GM12878 (cell line): ENCODE measurements around the gene HOXB13. TPM values are rescaled to one million over a fixed set of nuclear protein-coding genes. Genes with fewer than 3 reads are reported as not detected.

Experiments used
- ATAC-seq: fragments of 200-7000 bp; cut with Tn5 transposase; 3 replicates; pipeline ENCODE4 v1.9.1; 2020; ENCODE audit warnings: mild to moderate bottlenecking, moderate library complexity
- BruUV-seq: library from RNA; stranded (reverse); fragments of 400-500 nt; replicated peaks from 2 replicates; lab custom pipeline; 2021; lab: Mats Ljungman, UMichigan
- CTCF ChIA-PET: fragments of 300-600 bp; sonication (Branson Sonifier 250); formaldehyde crosslinking; extraction: SDS; loops from one replicate; lab custom pipeline; 2021; ENCODE audit warnings: inconsistent platforms; lab: Yijun Ruan, JAX
- POLR2A ChIA-PET: fragments of 350-600 bp; formaldehyde crosslinking; extraction: SDS; loops from one replicate; lab custom pipeline; 2021; ENCODE audit warnings: inconsistent platforms; lab: Charles Lee
- RAD21 ChIA-PET: fragments of 300-600 bp; sonication (Branson Sonifier 250); formaldehyde crosslinking; loops from one replicate; lab custom pipeline; 2023; ENCODE audit warnings: antibody characterized with exemption; ENCODE audit not compliant: unreplicated experiment; lab: Charles Lee
- SMC1A ChIA-PET: fragments of 300-600 bp; sonication (Branson Sonifier 250); formaldehyde crosslinking; loops from one replicate; lab custom pipeline; 2023; ENCODE audit not compliant: unreplicated experiment, uncharacterized antibody; lab: Charles Lee
- DNase-seq: peaks from one replicate; pipeline ENCODE4 v3.0.0-alpha.2; 2011; ENCODE audit warnings: low read depth, low spot score
- FAIRE-seq: peaks from 3 replicates; lab custom pipeline; 2011; peaks lifted over from hg19 to GRCh38; lab: Jason Lieb, UNC
- H2AFZ ChIP-seq: 2 replicates; pipeline ENCODE4 v1.6.0; 2011; ENCODE audit warnings: low read depth, low read length, control low read depth; ENCODE audit not compliant: control insufficient read depth
- H3K27ac ChIP-seq: 2 replicates; pipeline ENCODE4 v1.5.1; 2011; ENCODE audit warnings: control low read depth; ENCODE audit not compliant: control insufficient read depth, insufficient read depth
- H3K27me3 ChIP-seq, 2 experiments: replicated peaks in 1 of 2; 2 replicates each; pipeline versions ENCODE4 v1.6.0 to v1.6.1; 2011; ENCODE audit warnings: low read length in 1 of 2; ENCODE audit not compliant: control insufficient read depth in 2 of 2, insufficient read depth in 2 of 2
- H3K36me3 ChIP-seq, 2 experiments: 2 replicates each; pipeline ENCODE4 v1.5.1; 2011; ENCODE audit warnings: low read length in 1 of 2; ENCODE audit not compliant: control insufficient read depth in 2 of 2, insufficient read depth in 2 of 2
- H3K4me1 ChIP-seq: 2 replicates; pipeline ENCODE4 v1.6.1; 2011; ENCODE audit warnings: mild to moderate bottlenecking, low read length, moderate library complexity, mixed read lengths; ENCODE audit not compliant: control insufficient read depth, insufficient read depth
- H3K4me2 ChIP-seq: 2 replicates; pipeline ENCODE4 v1.6.0; 2011; ENCODE audit warnings: control low read depth; ENCODE audit not compliant: control insufficient read depth, insufficient read depth
- H3K4me3 ChIP-seq: fragments of 200-600 bp; sonication (generic); 2 replicates; pipeline ENCODE4 v1.5.1; 2016
- H3K79me2 ChIP-seq: 2 replicates; pipeline ENCODE4 v1.6.0; 2011; ENCODE audit warnings: low read length; ENCODE audit not compliant: control insufficient read depth, insufficient read depth
- H3K9ac ChIP-seq: 2 replicates; pipeline ENCODE4 v1.8.0; 2011; ENCODE audit warnings: low read length, control low read depth, mixed read lengths; ENCODE audit not compliant: control insufficient read depth, insufficient read depth
- H3K9me3 ChIP-seq: replicated peaks from 3 replicates; pipeline ENCODE4 v1.5.1; 2011; ENCODE audit warnings: mild to moderate bottlenecking, low read length; ENCODE audit not compliant: control insufficient read depth, insufficient read depth
- H4K20me1 ChIP-seq: 2 replicates; pipeline ENCODE4 v1.6.0; 2011; ENCODE audit not compliant: control insufficient read depth, insufficient read depth
- BACH1 ChIP-seq: fragments of 450-650 bp; IDR thresholded peaks from 2 replicates; pipeline ENCODE4 v1.6.1; 2017; ENCODE audit warnings: mild to moderate bottlenecking, borderline replicate concordance
- GATAD2B ChIP-seq: fragments of 450-650 bp; conservative IDR thresholded peaks from 2 replicates; pipeline ENCODE4 v1.6.1; 2017; ENCODE audit warnings: low read depth, mild to moderate bottlenecking, moderate library complexity
- NRF1 ChIP-seq: conservative IDR thresholded peaks from 2 replicates; pipeline ENCODE4 v1.6.1; 2011; ENCODE audit warnings: mild to moderate bottlenecking, low read depth, low read length, improper control_type of control experiment
- POLR2AphosphoS2 ChIP-seq: IDR thresholded peaks from 2 replicates; pipeline ENCODE4 v1.6.1; 2011; ENCODE audit warnings: low read depth, mild to moderate bottlenecking, low read length, improper control_type of control experiment, moderate library complexity
- WGBS: methylation state at CpG from one replicate; pipeline ENCODE4 v1.1.6; 2016; ENCODE audit warnings: low lambda C conversion rate; ENCODE audit not compliant: insufficient replicate concordance, insufficient coverage; ENCODE audit errors: missing lambda C conversion rate; 5-methylcytosine and 5-hydroxymethylcytosine counted together
- in situ Hi-C: fragments of 300-500 bp; cut with MboI; formaldehyde crosslinking; loops from 9 replicates; pipeline ENCODE4 v1.14.3; 2018; ENCODE audit warnings: mixed read lengths
- intact Hi-C: fragments of 100-400 bp; cut with micrococcal nuclease; formaldehyde crosslinking; loops from one replicate; pipeline ENCODE4 v1.14.2; 2022; ENCODE audit not compliant: unreplicated experiment
- polyA plus RNA-seq, 11 experiments: library from polyadenylated mRNA; depleted of rRNA in 4 of 11; unstranded in 6 of 11; stranded (reverse) in 5 of 11; fragments of >200 nt; fragmentation: Nextera tagmentation in 4 of 11; fragmentation: Illumina TruSeq in 1 of 11; extraction: Ambion mirVana in 4 of 11; extraction: Trizol in 1 of 11; gene quantifications; 1 replicate in 1 of 11; 2 replicates in 10 of 11; pipeline versions ENCODE4 v1.2.1 to v1.2.3, GENCODE V29; 2011 to 2016; ENCODE audit warnings: inconsistent platforms in 2 of 11, missing spikeins in 2 of 11, low read depth in 1 of 11
- total RNA-seq, 4 experiments: library from RNA; depleted of rRNA in 3 of 4; stranded (reverse); fragments of >200 nt in 3 of 4; fragmentation: Illumina TruSeq in 1 of 4; extraction: Trizol in 1 of 4; gene quantifications; 2 replicates each; pipeline versions ENCODE4 v1.2.1 to v1.2.3, GENCODE V29; 2013 to 2021
- TF ChIP-seq, protein P1 (sequence below): fragments of 450-650 bp; formaldehyde crosslinking; IDR thresholded peaks from 2 replicates; pipeline ENCODE4 v1.5.0; 2022; ENCODE audit warnings: mild to moderate bottlenecking, missing genetic modification characterization

The HOXB13 gene
- total and polyA plus RNA-seq, 10 of the 15 experiments (the other 5 are each of a cell fraction or from before 2014, with no cell fraction given): 0.05 TPM; not detected in 9

DNA sequence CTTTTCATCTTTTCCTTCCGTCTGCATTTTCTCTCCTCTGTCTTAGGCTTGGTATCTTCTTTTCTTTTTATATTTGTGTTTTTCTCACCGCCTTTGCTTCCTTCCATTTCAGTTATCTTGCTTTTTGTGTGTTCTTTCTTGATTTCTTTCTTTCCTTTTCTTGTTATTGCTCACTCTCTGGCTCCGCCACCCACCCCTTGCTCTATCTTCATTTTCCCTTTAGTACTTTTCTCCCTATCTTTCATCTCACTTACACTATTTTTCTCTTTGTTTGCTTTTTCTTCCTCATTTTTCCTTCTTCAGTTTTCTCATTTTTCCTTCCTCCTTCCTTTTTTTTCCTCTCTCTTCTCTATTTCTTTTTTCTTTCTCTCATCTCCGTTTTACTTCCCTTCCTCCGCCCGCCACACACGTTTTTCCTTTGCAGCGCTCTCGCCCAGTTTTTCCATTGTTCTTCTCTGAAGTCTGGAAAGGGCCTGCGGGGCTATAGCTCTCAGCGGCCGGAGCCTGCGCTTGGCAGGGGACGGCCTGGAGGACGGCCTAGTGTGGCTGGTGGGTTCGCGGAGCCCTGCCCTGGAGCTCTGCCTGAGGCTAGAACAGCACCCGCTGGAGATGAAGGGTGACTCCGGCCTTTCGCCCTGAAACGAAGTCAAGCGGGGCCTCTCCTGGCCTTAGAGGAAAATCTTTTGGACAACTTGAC is 5.2 kb upstream of the HOXB13 start:
- peaks cover 20 to 41% of the 10 kb centered on the region in 2 experiments for H3K27me3 ChIP-seq
- H3K9ac ChIP-seq: no peak overlapping the region
- FAIRE-seq (no peak), ATAC-seq (no peak), DNase-seq (no peak)
- in situ Hi-C loops: no loop called here
- H3K4me2 ChIP-seq: no peak overlapping the region
- 24% methylated on average over 22 of the region's 22 CpGs for whole genome bisulfite sequencing
- H2AFZ ChIP-seq: no peak overlapping the region
- ChIA-PET POLR2A (no interaction called here), CTCF (interaction anchor here (1.7 kb wide), 1 partner anchor 145 kb away, joined by 3 read pairs; no protein-coding TSS in a partner anchor), SMC1A (interaction anchor here (1.3 to 1.6 kb wide), 2 partner anchors 10 to 70 kb away, joined by 4 read pairs; no protein-coding TSS in a partner anchor), RAD21 (no interaction called here)
- H3K9me3 ChIP-seq: no peaks in the 10 kb centered on the region
- intact Hi-C loops: no loop called here
- H3K79me2 ChIP-seq: no peaks in the 10 kb centered on the region
- no peaks in the 10 kb centered on the region for H3K4me1 ChIP-seq
- no peaks in the 10 kb centered on the region for H4K20me1 ChIP-seq
- H3K36me3 ChIP-seq: no peaks in the 10 kb centered on the region
- no peak overlapping the region for H3K27ac ChIP-seq
- no peak overlapping the region for H3K4me3 ChIP-seq
- BruUV-seq: no TSS peak
- TF ChIP-seq GATAD2B: no peak
- TF ChIP-seq, protein P1, sequence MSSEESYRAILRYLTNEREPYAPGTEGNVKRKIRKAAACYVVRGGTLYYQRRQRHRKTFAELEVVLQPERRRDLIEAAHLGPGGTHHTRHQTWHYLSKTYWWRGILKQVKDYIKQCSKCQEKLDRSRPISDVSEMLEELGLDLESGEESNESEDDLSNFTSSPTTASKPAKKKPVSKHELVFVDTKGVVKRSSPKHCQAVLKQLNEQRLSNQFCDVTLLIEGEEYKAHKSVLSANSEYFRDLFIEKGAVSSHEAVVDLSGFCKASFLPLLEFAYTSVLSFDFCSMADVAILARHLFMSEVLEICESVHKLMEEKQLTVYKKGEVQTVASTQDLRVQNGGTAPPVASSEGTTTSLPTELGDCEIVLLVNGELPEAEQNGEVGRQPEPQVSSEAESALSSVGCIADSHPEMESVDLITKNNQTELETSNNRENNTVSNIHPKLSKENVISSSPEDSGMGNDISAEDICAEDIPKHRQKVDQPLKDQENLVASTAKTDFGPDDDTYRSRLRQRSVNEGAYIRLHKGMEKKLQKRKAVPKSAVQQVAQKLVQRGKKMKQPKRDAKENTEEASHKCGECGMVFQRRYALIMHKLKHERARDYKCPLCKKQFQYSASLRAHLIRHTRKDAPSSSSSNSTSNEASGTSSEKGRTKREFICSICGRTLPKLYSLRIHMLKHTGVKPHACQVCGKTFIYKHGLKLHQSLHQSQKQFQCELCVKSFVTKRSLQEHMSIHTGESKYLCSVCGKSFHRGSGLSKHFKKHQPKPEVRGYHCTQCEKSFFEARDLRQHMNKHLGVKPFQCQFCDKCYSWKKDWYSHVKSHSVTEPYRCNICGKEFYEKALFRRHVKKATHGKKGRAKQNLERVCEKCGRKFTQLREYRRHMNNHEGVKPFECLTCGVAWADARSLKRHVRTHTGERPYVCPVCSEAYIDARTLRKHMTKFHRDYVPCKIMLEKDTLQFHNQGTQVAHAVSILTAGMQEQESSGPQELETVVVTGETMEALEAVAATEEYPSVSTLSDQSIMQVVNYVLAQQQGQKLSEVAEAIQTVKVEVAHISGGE (CRISPR knock-in tag): no peak
- no peak for TF ChIP-seq POLR2AphosphoS2
- no peak for TF ChIP-seq NRF1
- no peak for TF ChIP-seq BACH1
